Hepatocyte (in vitro differentiated cells): ENCODE data around the gene PSMB7. TPM values are rescaled to one million over a fixed set of nuclear protein-coding genes. Genes with fewer than 3 reads are reported as not detected.

Experiments
- DNase-seq: peaks from one replicate; pipeline ENCODE4 v3.0.0-alpha.2; 2016; ENCODE audit warnings: low spot score
- H2AFZ ChIP-seq: fragments of 200-600 bp; sonication (generic); 2 replicates; pipeline ENCODE4 v1.6.0; 2016; ENCODE audit warnings: antibody characterized with exemption, mild to moderate bottlenecking
- H3K27ac ChIP-seq: fragments of 200-600 bp; sonication (generic); 2 replicates; pipeline ENCODE4 v1.5.1; 2016; ENCODE audit warnings: mild to moderate bottlenecking
- H3K27me3 ChIP-seq: fragments of 200-600 bp; sonication (generic); 2 replicates; pipeline ENCODE4 v1.6.1; 2016
- H3K36me3 ChIP-seq: fragments of 200-600 bp; sonication (generic); replicated peaks from 2 replicates; pipeline ENCODE4 v1.5.1; 2016; ENCODE audit warnings: low read depth; ENCODE audit not compliant: insufficient read depth
- H3K4me1 ChIP-seq: fragments of 200-600 bp; sonication (generic); 2 replicates; pipeline ENCODE4 v1.5.1; 2016; ENCODE audit warnings: mild to moderate bottlenecking, moderate library complexity; ENCODE audit not compliant: insufficient read depth
- H3K4me2 ChIP-seq: fragments of 200-600 bp; sonication (generic); 2 replicates; pipeline ENCODE4 v1.6.0; 2016
- H3K4me3 ChIP-seq: fragments of 200-600 bp; sonication (generic); 2 replicates; pipeline ENCODE4 v1.5.1; 2016; ENCODE audit warnings: mild to moderate bottlenecking
- H3K79me2 ChIP-seq: fragments of 200-600 bp; sonication (generic); 2 replicates; pipeline ENCODE4 v1.6.0; 2017; ENCODE audit warnings: mild to moderate bottlenecking
- H3K9me2 ChIP-seq: fragments of 200-600 bp; sonication (generic); replicated peaks from 2 replicates; pipeline ENCODE4 v1.6.0; 2017; ENCODE audit warnings: mild to moderate bottlenecking; ENCODE audit not compliant: insufficient read depth
- H3K9me3 ChIP-seq: fragments of 200-600 bp; sonication (generic); 2 replicates; pipeline ENCODE4 v1.5.1; 2016; ENCODE audit warnings: low read depth, mild to moderate bottlenecking
- H4K20me1 ChIP-seq: fragments of 200-600 bp; sonication (generic); 2 replicates; pipeline ENCODE4 v1.6.0; 2016; ENCODE audit warnings: mild to moderate bottlenecking; ENCODE audit not compliant: insufficient read depth, poor library complexity, severe bottlenecking
- EZH2 ChIP-seq: fragments of 200-600 bp; sonication (generic); IDR thresholded peaks from 2 replicates; pipeline ENCODE4 v1.6.1; 2016; ENCODE audit warnings: antibody characterized with exemption, mild to moderate bottlenecking, borderline replicate concordance
- EZH2phosphoT487 ChIP-seq: fragments of 200-600 bp; sonication (generic); IDR thresholded peaks from one replicate; pipeline ENCODE4 v1.6.1; 2018; ENCODE audit warnings: antibody characterized with exemption, mild to moderate bottlenecking, low read depth, moderate library complexity; ENCODE audit not compliant: unreplicated experiment, severe bottlenecking
- WGBS: methylation state at CpG from one replicate; pipeline ENCODE4 v1.1.6; 2016; ENCODE audit warnings: low lambda C conversion rate; ENCODE audit errors: missing lambda C conversion rate; 5-methylcytosine and 5-hydroxymethylcytosine counted together
- polyA plus RNA-seq: library from polyadenylated mRNA; unstranded; fragments of >200 nt; fragmentation: Nextera tagmentation; extraction: Ambion mirVana; gene quantifications from 2 replicates; pipeline ENCODE4 v1.2.1, GENCODE V29; 2016
- total RNA-seq: library from RNA; depleted of rRNA; stranded (reverse); fragments of >200 nt; gene quantifications from 2 replicates; pipeline ENCODE4 v1.2.3, GENCODE V29; 2014
- TF ChIP-seq, protein P1 (sequence below): fragments of 200-600 bp; sonication (generic); IDR thresholded peaks from 2 replicates; pipeline ENCODE4 v1.5.1; 2016; ENCODE audit warnings: antibody characterized with exemption, mild to moderate bottlenecking; ENCODE audit not compliant: poor library complexity

Gene PSMB7
- total and polyA plus RNA-seq, 2 experiments from 2014 or later = 189 to 197 TPM

DNA sequence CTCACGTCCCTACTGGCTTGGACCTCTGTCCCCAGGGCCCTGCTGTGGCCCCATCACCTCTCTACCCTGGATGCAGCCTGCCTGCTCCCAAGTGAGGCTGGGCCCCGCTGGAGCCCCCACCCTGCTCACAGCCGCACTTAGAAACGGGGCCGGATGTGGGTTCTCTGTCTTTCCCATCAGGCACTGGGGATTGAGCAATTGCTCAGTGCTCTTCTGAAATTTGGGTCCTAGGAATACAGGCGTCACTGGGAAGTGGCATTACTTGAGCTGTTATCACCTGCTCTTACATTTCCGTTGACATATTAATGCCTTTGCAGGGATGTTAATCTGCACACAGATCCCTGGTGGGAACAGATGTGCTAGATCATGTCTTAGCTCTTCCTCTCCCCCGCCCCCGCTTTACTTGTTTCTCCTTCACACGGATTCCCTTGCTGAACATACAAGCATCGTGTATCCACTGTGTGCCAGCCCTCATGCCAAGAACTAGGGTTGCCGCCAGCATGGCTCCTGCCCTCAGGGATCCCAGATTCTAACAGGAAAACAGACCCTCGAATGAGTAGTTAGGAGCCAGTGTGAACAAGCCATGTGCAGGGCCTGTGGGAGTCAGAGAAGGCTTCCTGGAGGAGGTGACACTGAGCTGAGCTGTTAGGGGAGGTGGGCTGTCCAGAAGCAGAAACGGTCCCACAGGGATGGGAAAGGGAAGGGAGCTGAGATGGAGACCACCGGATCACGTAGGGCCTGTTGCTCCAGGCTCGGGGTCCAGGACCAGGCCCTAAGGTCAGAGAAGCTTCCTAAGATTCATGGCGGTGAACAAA is 92.4 kb downstream of the PSMB7 start:
- no peaks in the 10 kb centered on the region for H3K4me1 ChIP-seq
- no peaks in the 10 kb centered on the region for H3K9me3 ChIP-seq
- peaks cover 3% of the 10 kb centered on the region for H4K20me1 ChIP-seq
- H3K27ac ChIP-seq = no peak overlapping the region
- no peak overlapping the region for H3K4me3 ChIP-seq
- no peak for TF ChIP-seq EZH2
- 94% methylated on average over 18 of the region's 18 CpGs for WGBS
- no peaks in the 10 kb centered on the region for H3K36me3 ChIP-seq
- no peak overlapping the region for H3K4me2 ChIP-seq
- no peaks in the 10 kb centered on the region for H3K9me2 ChIP-seq
- H2AFZ ChIP-seq = no peak overlapping the region
- no peak for DNase-seq
- no peaks in the 10 kb centered on the region for H3K79me2 ChIP-seq
- H3K27me3 ChIP-seq = no peaks in the 10 kb centered on the region

DNA sequence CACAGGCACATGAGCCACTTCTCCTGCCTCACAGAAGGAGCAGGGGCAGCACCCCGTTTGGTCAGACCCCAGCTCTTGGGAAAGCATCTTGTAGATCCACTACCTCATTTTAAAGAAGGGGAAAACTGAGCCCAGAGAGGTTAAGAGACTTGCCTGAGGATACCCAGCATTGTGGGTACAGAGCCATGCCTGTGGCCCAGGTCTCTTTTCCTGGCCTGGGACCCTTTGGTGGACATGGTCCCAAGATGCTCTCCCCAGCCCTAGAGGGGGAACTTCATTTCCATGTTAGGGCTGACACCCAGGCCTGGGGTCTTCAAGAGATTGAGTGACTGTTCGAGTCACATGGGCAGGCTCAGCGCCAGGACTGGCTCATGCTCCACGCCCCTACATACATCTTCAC is 93.3 kb downstream of the PSMB7 start:
- Histone ChIP-seq H3K36me3 (no peaks in the 10 kb centered on the region), H4K20me1 (peaks cover 3% of the 10 kb centered on the region)
- WGBS = 96% methylated on average over 4 of the region's 4 CpGs

DNA sequence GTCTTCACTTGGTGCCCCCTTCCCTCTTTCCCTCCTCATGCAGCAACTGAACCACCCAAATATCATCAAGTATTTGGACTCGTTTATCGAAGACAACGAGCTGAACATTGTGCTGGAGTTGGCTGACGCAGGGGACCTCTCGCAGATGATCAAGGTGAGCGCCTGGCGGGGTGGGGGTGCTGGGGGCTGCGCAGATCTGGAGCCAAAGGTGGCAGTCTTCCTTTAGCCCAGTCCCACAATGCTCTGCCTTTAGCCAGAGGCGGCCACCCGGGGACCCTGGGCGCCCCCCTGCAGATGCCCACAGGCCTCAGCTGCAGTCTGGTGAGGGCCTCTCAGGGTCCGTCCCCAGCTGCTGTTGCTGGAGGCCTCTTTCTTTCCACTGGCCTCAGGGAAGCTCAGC is 93.8 kb downstream of the PSMB7 start:
- Histone ChIP-seq H3K9me2 (no peaks in the 10 kb centered on the region), H3K9me3 (no peaks in the 10 kb centered on the region), H3K27me3 (no peaks in the 10 kb centered on the region), H3K27ac (no peak overlapping the region), H4K20me1 (peaks cover 3% of the 10 kb centered on the region), H3K4me1 (no peaks in the 10 kb centered on the region), H2AFZ (no peak overlapping the region), H3K79me2 (no peaks in the 10 kb centered on the region), H3K36me3 (no peaks in the 10 kb centered on the region), H3K4me3 (no peak overlapping the region), H3K4me2 (no peak overlapping the region)
- no peak for DNase-seq
- WGBS = 94% methylated on average over 12 of the region's 12 CpGs
- TF ChIP-seq, protein P1, sequence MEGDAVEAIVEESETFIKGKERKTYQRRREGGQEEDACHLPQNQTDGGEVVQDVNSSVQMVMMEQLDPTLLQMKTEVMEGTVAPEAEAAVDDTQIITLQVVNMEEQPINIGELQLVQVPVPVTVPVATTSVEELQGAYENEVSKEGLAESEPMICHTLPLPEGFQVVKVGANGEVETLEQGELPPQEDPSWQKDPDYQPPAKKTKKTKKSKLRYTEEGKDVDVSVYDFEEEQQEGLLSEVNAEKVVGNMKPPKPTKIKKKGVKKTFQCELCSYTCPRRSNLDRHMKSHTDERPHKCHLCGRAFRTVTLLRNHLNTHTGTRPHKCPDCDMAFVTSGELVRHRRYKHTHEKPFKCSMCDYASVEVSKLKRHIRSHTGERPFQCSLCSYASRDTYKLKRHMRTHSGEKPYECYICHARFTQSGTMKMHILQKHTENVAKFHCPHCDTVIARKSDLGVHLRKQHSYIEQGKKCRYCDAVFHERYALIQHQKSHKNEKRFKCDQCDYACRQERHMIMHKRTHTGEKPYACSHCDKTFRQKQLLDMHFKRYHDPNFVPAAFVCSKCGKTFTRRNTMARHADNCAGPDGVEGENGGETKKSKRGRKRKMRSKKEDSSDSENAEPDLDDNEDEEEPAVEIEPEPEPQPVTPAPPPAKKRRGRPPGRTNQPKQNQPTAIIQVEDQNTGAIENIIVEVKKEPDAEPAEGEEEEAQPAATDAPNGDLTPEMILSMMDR = no peak
- TF ChIP-seq EZH2 (no peak), EZH2phosphoT487 (no peak)

More for the DNA sequence above, 93.3 kb downstream of the PSMB7 start:
- no peak overlapping the region for H2AFZ ChIP-seq
- no peak overlapping the region for H3K27ac ChIP-seq
- no peaks in the 10 kb centered on the region for H3K27me3 ChIP-seq
- no peaks in the 10 kb centered on the region for H3K79me2 ChIP-seq
- TF ChIP-seq EZH2phosphoT487 (no peak), EZH2 (no peak)
- no peaks in the 10 kb centered on the region for H3K9me2 ChIP-seq
- no peaks in the 10 kb centered on the region for H3K9me3 ChIP-seq
- no peaks in the 10 kb centered on the region for H3K4me1 ChIP-seq
- no peak overlapping the region for H3K4me3 ChIP-seq
- no peak for DNase-seq
- H3K4me2 ChIP-seq = no peak overlapping the region

DNA sequence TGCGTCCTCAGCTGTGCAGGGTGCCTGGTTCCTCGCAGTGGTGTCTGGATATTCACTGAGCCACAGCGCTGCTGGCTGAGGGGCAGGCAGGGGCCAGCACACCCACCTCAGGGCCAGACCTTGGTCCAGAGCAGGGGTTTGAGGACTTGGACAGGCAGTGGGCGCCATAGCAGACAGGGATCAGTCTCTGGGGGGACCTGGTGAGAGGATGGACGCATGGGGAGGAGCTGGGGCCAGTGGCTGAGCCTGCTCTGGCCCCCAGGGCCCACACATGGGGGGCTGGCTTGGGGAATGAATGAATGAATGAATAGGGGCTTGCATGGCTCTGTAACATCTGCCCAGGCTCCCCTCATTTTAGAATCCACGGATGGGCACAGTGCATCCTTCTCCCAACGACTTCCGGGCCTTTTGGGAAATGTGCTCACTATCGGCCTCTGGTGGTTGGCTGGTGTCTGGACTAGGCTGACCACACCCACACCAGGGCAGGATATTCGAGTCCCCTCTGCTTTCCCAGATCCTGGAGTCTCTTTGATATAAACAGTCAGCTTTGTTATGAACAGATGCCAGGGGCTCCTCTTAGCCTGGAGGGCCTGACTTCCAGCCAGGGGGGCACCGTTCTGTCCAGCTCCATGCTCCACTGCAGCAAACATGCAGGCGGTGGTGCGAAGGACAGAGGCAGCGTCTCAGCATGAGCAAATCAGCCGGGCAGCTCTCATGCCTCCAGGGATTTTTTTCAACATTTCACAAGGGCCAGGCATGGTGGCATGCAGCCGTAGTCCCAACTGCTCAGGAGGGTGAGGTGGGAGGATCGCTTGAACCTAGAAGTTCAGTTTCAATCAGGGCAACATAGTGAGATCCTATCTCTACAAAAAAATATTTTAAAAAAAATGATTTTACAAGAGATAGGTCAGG is 94.9 kb downstream of the PSMB7 start:
- peak; percentile 79 for DNase-seq

More for the DNA sequence above, 94.9 kb downstream of the PSMB7 start:
- WGBS = 69% methylated on average over 17 of the region's 17 CpGs
- Histone ChIP-seq H3K36me3 (no peaks in the 10 kb centered on the region), H3K4me2 (no peak overlapping the region), H3K4me1 (no peaks in the 10 kb centered on the region), H3K4me3 (no peak overlapping the region), H3K79me2 (no peaks in the 10 kb centered on the region), H3K9me3 (no peaks in the 10 kb centered on the region), H3K9me2 (no peaks in the 10 kb centered on the region), H3K27ac (no peak overlapping the region), H2AFZ (no peak overlapping the region), H4K20me1 (peaks cover 3% of the 10 kb centered on the region), H3K27me3 (no peaks in the 10 kb centered on the region)
- TF ChIP-seq EZH2phosphoT487 = no peak
- TF ChIP-seq, protein P1 = peak; percentile 66
